ENCODE data around the gene BTBD10. TPM values are rescaled to one million over a fixed set of nuclear protein-coding genes. Genes with fewer than 3 reads are reported as not detected.

BTBD10 gene
- total and polyA plus RNA-seq, 2 of the 13 experiments (the other 11 are each of a cell fraction or from before 2014, with no cell fraction given), result 9.8 to 26.6 TPM

DNA sequence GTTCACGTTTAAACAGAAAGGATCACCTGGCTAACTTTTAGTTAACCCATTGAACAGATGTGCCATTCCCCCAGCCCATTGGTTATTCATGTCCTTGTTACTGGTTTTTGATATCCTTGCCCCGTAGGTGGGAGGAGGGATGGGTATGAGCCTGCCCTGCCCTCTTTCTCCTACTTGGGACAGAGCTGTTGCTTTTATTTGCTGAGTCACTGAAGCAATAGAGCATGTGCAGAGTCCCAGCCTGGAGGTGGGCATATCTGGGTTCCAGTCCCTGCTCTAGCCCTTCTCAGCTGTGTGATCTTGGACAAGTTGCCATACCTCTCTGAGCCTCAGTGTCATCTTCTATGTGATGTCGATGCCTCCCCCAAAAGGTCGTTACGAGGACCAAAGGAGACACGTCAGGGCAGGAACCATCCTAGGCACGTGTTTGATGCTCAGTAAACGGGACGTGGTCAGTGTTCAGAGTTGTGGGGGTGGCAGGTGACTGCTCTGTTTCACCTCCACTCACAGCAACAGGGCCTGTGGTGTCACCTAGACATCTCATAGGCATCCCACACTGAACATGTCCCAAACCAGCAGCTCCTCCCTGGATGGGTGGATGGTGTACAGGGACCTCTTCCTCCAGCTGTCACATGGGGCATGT lies 124.5 kb downstream of the BTBD10 start (continued):
- TF ChIP-seq KIAA2018 (CRISPR knock-in tag; IDR thresholded peaks at IDR 0.05; ENCODE audit: borderline replicate concordance), result no peak
- TF ChIP-seq ZNF17 (CRISPR knock-in tag; IDR thresholded peaks at IDR 0.05), result no peak
- no peak for TF ChIP-seq ISL2 (CRISPR knock-in tag; IDR thresholded peaks at IDR 0.05)
- no peak for TF ChIP-seq THAP11 (CRISPR knock-in tag; IDR thresholded peaks at IDR 0.05)
- TF ChIP-seq PBX2 (CRISPR knock-in tag; IDR thresholded peaks at IDR 0.05), result no peak
- TF ChIP-seq, protein P1, sequence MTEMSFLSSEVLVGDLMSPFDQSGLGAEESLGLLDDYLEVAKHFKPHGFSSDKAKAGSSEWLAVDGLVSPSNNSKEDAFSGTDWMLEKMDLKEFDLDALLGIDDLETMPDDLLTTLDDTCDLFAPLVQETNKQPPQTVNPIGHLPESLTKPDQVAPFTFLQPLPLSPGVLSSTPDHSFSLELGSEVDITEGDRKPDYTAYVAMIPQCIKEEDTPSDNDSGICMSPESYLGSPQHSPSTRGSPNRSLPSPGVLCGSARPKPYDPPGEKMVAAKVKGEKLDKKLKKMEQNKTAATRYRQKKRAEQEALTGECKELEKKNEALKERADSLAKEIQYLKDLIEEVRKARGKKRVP (CRISPR knock-in tag; IDR thresholded peaks at IDR 0.05), result 0 out of 4 replicates have a peak, but pooled peaks of 1 of the 2 experiments have one; percentile 26
- TF ChIP-seq ZNF263 (CRISPR knock-in tag; IDR thresholded peaks at IDR 0.05), result no peak
- TF ChIP-seq, protein P2, sequence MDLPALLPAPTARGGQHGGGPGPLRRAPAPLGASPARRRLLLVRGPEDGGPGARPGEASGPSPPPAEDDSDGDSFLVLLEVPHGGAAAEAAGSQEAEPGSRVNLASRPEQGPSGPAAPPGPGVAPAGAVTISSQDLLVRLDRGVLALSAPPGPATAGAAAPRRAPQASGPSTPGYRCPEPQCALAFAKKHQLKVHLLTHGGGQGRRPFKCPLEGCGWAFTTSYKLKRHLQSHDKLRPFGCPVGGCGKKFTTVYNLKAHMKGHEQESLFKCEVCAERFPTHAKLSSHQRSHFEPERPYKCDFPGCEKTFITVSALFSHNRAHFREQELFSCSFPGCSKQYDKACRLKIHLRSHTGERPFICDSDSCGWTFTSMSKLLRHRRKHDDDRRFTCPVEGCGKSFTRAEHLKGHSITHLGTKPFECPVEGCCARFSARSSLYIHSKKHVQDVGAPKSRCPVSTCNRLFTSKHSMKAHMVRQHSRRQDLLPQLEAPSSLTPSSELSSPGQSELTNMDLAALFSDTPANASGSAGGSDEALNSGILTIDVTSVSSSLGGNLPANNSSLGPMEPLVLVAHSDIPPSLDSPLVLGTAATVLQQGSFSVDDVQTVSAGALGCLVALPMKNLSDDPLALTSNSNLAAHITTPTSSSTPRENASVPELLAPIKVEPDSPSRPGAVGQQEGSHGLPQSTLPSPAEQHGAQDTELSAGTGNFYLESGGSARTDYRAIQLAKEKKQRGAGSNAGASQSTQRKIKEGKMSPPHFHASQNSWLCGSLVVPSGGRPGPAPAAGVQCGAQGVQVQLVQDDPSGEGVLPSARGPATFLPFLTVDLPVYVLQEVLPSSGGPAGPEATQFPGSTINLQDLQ (CRISPR knock-in tag; IDR thresholded peaks at IDR 0.05), result no peak
- TF ChIP-seq, protein P3, sequence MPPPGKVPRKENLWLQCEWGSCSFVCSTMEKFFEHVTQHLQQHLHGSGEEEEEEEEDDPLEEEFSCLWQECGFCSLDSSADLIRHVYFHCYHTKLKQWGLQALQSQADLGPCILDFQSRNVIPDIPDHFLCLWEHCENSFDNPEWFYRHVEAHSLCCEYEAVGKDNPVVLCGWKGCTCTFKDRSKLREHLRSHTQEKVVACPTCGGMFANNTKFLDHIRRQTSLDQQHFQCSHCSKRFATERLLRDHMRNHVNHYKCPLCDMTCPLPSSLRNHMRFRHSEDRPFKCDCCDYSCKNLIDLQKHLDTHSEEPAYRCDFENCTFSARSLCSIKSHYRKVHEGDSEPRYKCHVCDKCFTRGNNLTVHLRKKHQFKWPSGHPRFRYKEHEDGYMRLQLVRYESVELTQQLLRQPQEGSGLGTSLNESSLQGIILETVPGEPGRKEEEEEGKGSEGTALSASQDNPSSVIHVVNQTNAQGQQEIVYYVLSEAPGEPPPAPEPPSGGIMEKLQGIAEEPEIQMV (CRISPR knock-in tag; IDR thresholded peaks at IDR 0.05; ENCODE audit: low read depth), result no peak
- TF ChIP-seq ZNF782 (CRISPR knock-in tag; IDR thresholded peaks at IDR 0.05; ENCODE audit: borderline replicate concordance), result no peak

Measured in HepG2 (cell line).